PC-3 (cell line): Measurements from ENCODE around the gene ENOPH1. TPM values are rescaled to one million over a fixed set of nuclear protein-coding genes. Genes with fewer than 3 reads are reported as not detected.

Experiments used
- ATAC-seq: fragments of 200-7000 bp; cut with Tn5 transposase; 2 replicates; pipeline ENCODE4 v1.9.1; 2020; ENCODE audit warnings: mild to moderate bottlenecking, moderate library complexity
- BruUV-seq: library from RNA; stranded (reverse); fragments of 400-500 nt; replicated peaks from 2 replicates; lab custom pipeline; 2021; lab: Mats Ljungman, UMichigan
- CTCF ChIA-PET: fragments of 300-600 bp; sonication (Branson Sonifier 250); formaldehyde crosslinking; loops from one replicate; lab custom pipeline; 2022; ENCODE audit warnings: antibody characterized with exemption; lab: Charles Lee
- POLR2A ChIA-PET: fragments of 300-600 bp; sonication (Branson Sonifier 250); formaldehyde crosslinking; loops from one replicate; lab custom pipeline; 2022; ENCODE audit warnings: antibody characterized with exemption; ENCODE audit not compliant: unreplicated experiment; lab: Charles Lee
- DNase-seq: peaks from one replicate; pipeline ENCODE4 v3.0.0-alpha.2; 2015
- H2AFZ ChIP-seq: fragments of 300-600 bp; sonication (generic); 2 replicates; pipeline ENCODE4 v1.6.0; 2016; ENCODE audit warnings: antibody characterized with exemption, low read length
- H3F3A ChIP-seq: fragments of 300-600 bp; sonication (generic); one replicate; pipeline ENCODE4 v1.6.0; 2017; ENCODE audit warnings: antibody characterized with exemption, low read length, control low read depth, mild to moderate bottlenecking; ENCODE audit not compliant: unreplicated experiment
- H3K27ac ChIP-seq: fragments of 300-600 bp; sonication (generic); 2 replicates; pipeline ENCODE4 v1.5.1; 2016; ENCODE audit warnings: mild to moderate bottlenecking, low read length
- H3K27me3 ChIP-seq: fragments of 300-600 bp; sonication (generic); 2 replicates; pipeline ENCODE4 v1.6.1; 2016; ENCODE audit warnings: low read length, mixed read lengths
- H3K36me3 ChIP-seq: fragments of 300-600 bp; sonication (generic); 2 replicates; pipeline ENCODE4 v1.6.1; 2016; ENCODE audit warnings: low read depth, mixed run types, low read length, mixed read lengths
- H3K4me1 ChIP-seq: fragments of 300-600 bp; sonication (generic); 2 replicates; pipeline ENCODE4 v1.5.1; 2016; ENCODE audit warnings: low read length; ENCODE audit not compliant: insufficient read depth
- H3K4me2 ChIP-seq: fragments of 300-600 bp; sonication (generic); 2 replicates; pipeline ENCODE4 v1.6.0; 2016; ENCODE audit warnings: low read length
- H3K4me3 ChIP-seq: fragments of 300-600 bp; sonication (generic); 2 replicates; pipeline ENCODE4 v1.5.1; 2016; ENCODE audit warnings: mild to moderate bottlenecking, low read length, mixed read lengths
- H3K79me2 ChIP-seq: fragments of 300-600 bp; sonication (generic); 2 replicates; pipeline ENCODE4 v1.6.1; 2017; ENCODE audit warnings: low read length, mixed read lengths
- H3K9ac ChIP-seq: fragments of 300-600 bp; sonication (generic); 2 replicates; pipeline ENCODE4 v1.6.0; 2016; ENCODE audit warnings: mild to moderate bottlenecking, low read length
- H3K9me2 ChIP-seq: fragments of 300-600 bp; sonication (generic); replicated peaks from 2 replicates; pipeline ENCODE4 v1.6.1; 2016; ENCODE audit warnings: mixed run types, low read length, mixed read lengths
- H3K9me3 ChIP-seq: fragments of 300-600 bp; sonication (generic); 2 replicates; pipeline ENCODE4 v1.6.1; 2016; ENCODE audit warnings: low read length, mixed read lengths
- H4K20me1 ChIP-seq: fragments of 300-600 bp; sonication (generic); 2 replicates; pipeline ENCODE4 v1.6.1; 2016; ENCODE audit warnings: low read length, mixed read lengths
- CTCF ChIP-seq: fragments of 300-600 bp; sonication (generic); conservative IDR thresholded peaks from 2 replicates; pipeline ENCODE4 v1.5.1; 2017; ENCODE audit warnings: antibody characterized with exemption, low read depth, mild to moderate bottlenecking, low read length
- EZH2 ChIP-seq: fragments of 300-600 bp; sonication (generic); IDR thresholded peaks from one replicate; pipeline ENCODE4 v1.6.1; 2017; ENCODE audit warnings: antibody characterized with exemption, mild to moderate bottlenecking, low read length; ENCODE audit not compliant: unreplicated experiment
- EZH2phosphoT487 ChIP-seq: fragments of 300-600 bp; sonication (generic); IDR thresholded peaks from 2 replicates; pipeline ENCODE4 v1.6.1; 2018; ENCODE audit warnings: mild to moderate bottlenecking, antibody characterized with exemption, low read length, borderline replicate concordance
- intact Hi-C: fragments of 100-400 bp; cut with micrococcal nuclease; formaldehyde crosslinking; loops from 2 replicates; pipeline ENCODE4 v1.9.0; 2023
- total RNA-seq: library from RNA; depleted of rRNA; stranded (reverse); fragments of >200 nt; gene quantifications from 2 replicates; pipeline ENCODE4 v1.2.3, GENCODE V29; 2014

The ENOPH1 gene
- total RNA-seq, 1 experiment from 2014 or later, result 37.5 TPM

GRCh38 chr4:82428526-82428968 is 1.8 kb upstream of the ENOPH1 start:
- ChIA-PET CTCF (interaction anchor here (0.8 kb wide), 1 partner anchor 48 kb away, joined by 3 read pairs; no protein-coding TSS in a partner anchor), POLR2A (interaction anchor here (0.8 to 1.1 kb wide), 2 partner anchors 49 to 55 kb away, joined by 6 to 8 read pairs; partner anchors contain the start of gene HNRNPD)
- peak overlapping the region; percentile 93 for H3K4me2 ChIP-seq
- H3K9me3 ChIP-seq, result no peaks in the 10 kb centered on the region
- peaks cover 50% of the 10 kb centered on the region for H3K4me1 ChIP-seq
- BruUV-seq, result no TSS peak
- peak overlapping the region; percentile 84; the same call in 1 of the 2 replicates for H3K27ac ChIP-seq
- ATAC-seq, result no peak
- peak overlapping the region; percentile 99 for H3K9ac ChIP-seq
- peaks cover 82% of the 10 kb centered on the region for H3K79me2 ChIP-seq
- peak overlapping the region; percentile 97 for H3K4me3 ChIP-seq
- peaks cover 70% of the 10 kb centered on the region for H4K20me1 ChIP-seq
- no peaks in the 10 kb centered on the region for H3K9me2 ChIP-seq
- peak; percentile 3 for DNase-seq
- peaks cover 48% of the 10 kb centered on the region for H3K36me3 ChIP-seq
- H2AFZ ChIP-seq, result no peak overlapping the region
- TF ChIP-seq CTCF (no peak), EZH2 (no peak)
- intact Hi-C loops, result loop anchor here (10.0 kb wide), 1 partner anchor 1404 kb away; no protein-coding TSS in a partner anchor
- no peaks in the 10 kb centered on the region for H3K27me3 ChIP-seq
- H3F3A ChIP-seq, result peaks cover 19% of the 10 kb centered on the region

GRCh38 chr4:82428969-82429727 is 1.2 kb upstream of the ENOPH1 start:
- CTCF ChIA-PET, result interaction anchor here (0.8 kb wide), 1 partner anchor 49 kb away, joined by 3 read pairs; no protein-coding TSS in a partner anchor

More at GRCh38 chr4:82428969-82429727, 1.2 kb upstream of the ENOPH1 start:
- no peaks in the 10 kb centered on the region for H3K9me2 ChIP-seq
- peak overlapping the region; percentile 97 for H3K4me3 ChIP-seq
- peak overlapping the region; percentile 63 for H2AFZ ChIP-seq
- H3K79me2 ChIP-seq, result peaks cover 88% of the 10 kb centered on the region
- DNase-seq, result peak; percentile 91
- peaks cover 72% of the 10 kb centered on the region for H4K20me1 ChIP-seq
- intact Hi-C loops, result loop anchor here (10.0 kb wide), 1 partner anchor 1404 kb away; no protein-coding TSS in a partner anchor
- POLR2A ChIA-PET, result interaction anchor here (0.6 to 1.1 kb wide), 3 partner anchors 49 to 455 kb away, joined by 6 to 8 read pairs (median 6); partner anchors contain the start of gene HNRNPD
- H3K27me3 ChIP-seq, result no peaks in the 10 kb centered on the region
- H3K4me2 ChIP-seq, result peak overlapping the region; percentile 93
- H3K27ac ChIP-seq, result peak overlapping the region; percentile 84
- H3K4me1 ChIP-seq, result peaks cover 45% of the 10 kb centered on the region
- H3K36me3 ChIP-seq, result peaks cover 46% of the 10 kb centered on the region
- peak overlapping the region; percentile 99 for H3K9ac ChIP-seq
- peaks cover 19% of the 10 kb centered on the region for H3F3A ChIP-seq
- ATAC-seq, result peak; percentile 53
- BruUV-seq, result no TSS peak
- no peak for TF ChIP-seq EZH2phosphoT487
- TF ChIP-seq CTCF, result peak; percentile 70
- no peak for TF ChIP-seq EZH2
- H3K9me3 ChIP-seq, result no peaks in the 10 kb centered on the region
